Heart left ventricle (tissue), 13 donors: ENCODE data around the gene SIRT1.

Source experiments
- POLR2A ChIP-seq, 2 donors: fragments of 450-650 bp; IDR thresholded peaks; one replicate each; pipeline ENCODE4 v1.6.1; 2017; ENCODE audit warnings: antibody characterized with exemption in 2 of 2, mild to moderate bottlenecking in 2 of 2, moderate library complexity in 2 of 2
- TF ChIP-seq, protein P1 (sequence below), 12 donors: fragments of 200-600 bp; sonication (generic) in 4 of 12; IDR thresholded peaks; one replicate each; pipeline versions ENCODE4 v1.5.0 to v1.8.0; 2018 to 2022; ENCODE audit warnings: antibody characterized with exemption in 12 of 12, mild to moderate bottlenecking in 5 of 12
- donor health status: ischemic (EF 13 %, LVEDD 7.1; RV severe dilation, severe dysfunction).
- donor health status: DM: no; HTN: yes; CAD: no.
- donor health status: DM: no; HTN: no; CAD: no.
- donor health status: ischemic (EF 25% LVEDD 6.9; RV normal size, moderate dysfunction).
- donor health status: ischemic (EF 25% LVEDD 5.7; RV mildly dilated, moderate dysfunction).
- donor health status: ischemic (EF 35%, LVEDD 5.7; RV mildly dilated, moderate dysfunction).
- donor health status: nonischemic (EF 11% LVEDD 7.7; RV severe dilation, severe dysfunction).
- donor health status: DM: yes; HTN: yes; CAD: no.
- donor health status: PGD.
- donor health status: ischemic (EF 29% LVEDD 5.4; RV normal size, mild dysfunction).
- donor health status: nonischemic (EF 23%, LVEDD 6.1; RV moderate dilation, normal function).

- TF ChIP-seq POLR2A (IDR thresholded peaks at IDR 0.05), result no peak
- TF ChIP-seq, protein P1, sequence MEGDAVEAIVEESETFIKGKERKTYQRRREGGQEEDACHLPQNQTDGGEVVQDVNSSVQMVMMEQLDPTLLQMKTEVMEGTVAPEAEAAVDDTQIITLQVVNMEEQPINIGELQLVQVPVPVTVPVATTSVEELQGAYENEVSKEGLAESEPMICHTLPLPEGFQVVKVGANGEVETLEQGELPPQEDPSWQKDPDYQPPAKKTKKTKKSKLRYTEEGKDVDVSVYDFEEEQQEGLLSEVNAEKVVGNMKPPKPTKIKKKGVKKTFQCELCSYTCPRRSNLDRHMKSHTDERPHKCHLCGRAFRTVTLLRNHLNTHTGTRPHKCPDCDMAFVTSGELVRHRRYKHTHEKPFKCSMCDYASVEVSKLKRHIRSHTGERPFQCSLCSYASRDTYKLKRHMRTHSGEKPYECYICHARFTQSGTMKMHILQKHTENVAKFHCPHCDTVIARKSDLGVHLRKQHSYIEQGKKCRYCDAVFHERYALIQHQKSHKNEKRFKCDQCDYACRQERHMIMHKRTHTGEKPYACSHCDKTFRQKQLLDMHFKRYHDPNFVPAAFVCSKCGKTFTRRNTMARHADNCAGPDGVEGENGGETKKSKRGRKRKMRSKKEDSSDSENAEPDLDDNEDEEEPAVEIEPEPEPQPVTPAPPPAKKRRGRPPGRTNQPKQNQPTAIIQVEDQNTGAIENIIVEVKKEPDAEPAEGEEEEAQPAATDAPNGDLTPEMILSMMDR (IDR thresholded peaks at IDR 0.05), result no peak
Measured at GRCh38 chr10:67836488-67836887, 48.0 kb upstream of the SIRT1 start.
